ENCODE data around the gene OLFML2B. TPM values are rescaled to one million over a fixed set of nuclear protein-coding genes. Genes with fewer than 3 reads are reported as not detected.

Gene OLFML2B
- polyA plus RNA-seq, 4 donors, result 0.54 to 11.4 (median 1.9) TPM

DNA sequence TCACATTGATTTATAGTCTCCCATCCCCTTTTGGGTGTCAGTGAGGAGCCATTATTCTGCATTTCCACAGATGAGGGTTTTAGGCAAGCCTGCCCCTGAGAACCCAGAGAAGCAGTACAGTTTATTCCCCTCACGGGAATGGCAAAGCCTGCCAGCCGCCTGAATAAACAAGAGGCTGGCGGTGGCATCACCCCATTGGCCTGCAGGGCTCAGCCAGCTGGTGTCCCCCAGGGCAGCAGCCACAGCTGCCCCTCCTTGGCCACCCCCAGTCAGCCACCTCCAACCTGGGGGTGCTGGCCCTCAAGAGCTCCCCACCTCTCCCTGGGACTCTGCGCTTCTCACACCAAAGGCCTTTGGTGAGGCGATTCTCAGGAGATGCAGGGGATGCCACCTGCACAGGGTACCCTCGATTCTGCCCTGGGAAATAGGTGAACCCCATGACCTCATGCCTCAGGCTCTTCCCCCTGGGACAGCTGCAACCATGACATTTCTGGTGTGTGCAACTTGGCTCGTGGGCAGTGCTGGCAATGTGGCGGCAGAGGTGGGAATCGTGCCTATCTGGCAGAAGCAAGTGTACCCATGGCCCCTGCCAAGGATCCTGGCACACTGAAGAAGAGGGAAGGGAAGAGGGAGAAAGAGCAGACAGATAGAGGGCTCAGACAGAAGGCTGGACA lies 14.0 kb downstream of the OLFML2B start:
- DNase-seq (no peak), FAIRE-seq (no peak)
- Histone ChIP-seq H3K9me3 (ENCODE audit: control insufficient read depth in 2 of 2, insufficient read depth in 1 of 2, low read depth in 1 of 2, low read length in 1 of 2) (no peaks in the 10 kb centered on the region), H3K27ac (ENCODE audit: low read depth in 1 of 3, low read length in 2 of 3) (no peak overlapping the region), H3K27me3 (ENCODE audit: control insufficient read depth in 3 of 3, insufficient read depth in 3 of 3, low read length in 3 of 3) (no peaks in the 10 kb centered on the region), H3K4me1 (ENCODE audit: control insufficient read depth in 3 of 3, insufficient read depth in 2 of 3, low read depth in 1 of 3, low read length in 2 of 3) (no peaks in the 10 kb centered on the region), H3K36me3 (ENCODE audit: control insufficient read depth in 3 of 3, insufficient read depth in 2 of 3, low read depth in 1 of 3, low read length in 3 of 3) (peaks cover 0 to 2% (median 0%) of the 10 kb centered on the region in 3 donors), H3K4me3 (ENCODE audit: low read depth in 1 of 3, low read length in 3 of 3) (no peak overlapping the region)
- WGBS, 3 donors, result 63 to 81% (median 64%) methylated on average over 9 of the region's 9 CpGs

DNA sequence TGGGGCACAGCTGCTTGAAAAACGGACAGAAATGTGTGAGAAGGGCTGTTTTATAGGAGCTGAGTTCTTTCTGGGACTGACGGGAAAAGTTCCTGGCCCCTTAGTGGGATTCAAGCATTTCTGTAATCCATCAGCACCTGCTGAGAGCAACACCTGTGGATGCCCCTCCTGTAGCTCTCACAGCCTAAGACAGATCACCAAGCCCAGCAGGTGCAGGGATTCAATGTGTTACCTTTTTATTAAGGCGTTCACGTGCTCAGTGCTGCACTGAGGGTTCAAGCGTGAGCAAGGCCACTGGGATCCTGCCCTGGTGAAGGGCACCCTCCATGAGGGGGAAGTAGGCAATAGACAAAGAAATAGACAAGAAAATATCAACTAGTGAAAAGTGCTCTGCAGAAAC lies 14.9 kb downstream of the OLFML2B start:
- FAIRE-seq, result no peak
- WGBS, 3 donors, result 50 to 75% (median 56%) methylated on average over 5 of the region's 5 CpGs
- H3K27ac ChIP-seq (ENCODE audit: low read depth in 1 of 3, low read length in 2 of 3), result no peak overlapping the region

DNA sequence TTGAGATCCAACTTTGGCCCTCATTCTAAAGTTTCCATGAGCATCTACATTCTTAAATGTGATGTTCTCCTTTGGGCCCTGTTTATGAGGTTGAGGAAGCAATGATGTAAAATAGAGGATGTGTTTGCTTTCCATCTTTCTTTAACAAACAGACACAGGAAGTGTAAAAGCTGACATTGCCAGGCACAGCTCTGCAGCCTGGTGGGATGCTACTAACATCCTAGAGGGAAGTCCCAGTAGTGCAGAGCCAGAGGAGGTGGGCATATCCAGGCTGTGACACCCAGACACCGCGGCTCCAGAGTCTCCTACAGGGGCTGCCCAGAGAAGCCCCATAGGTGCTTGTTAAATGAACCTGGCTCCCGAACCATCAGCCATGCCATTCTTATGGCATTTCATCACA lies 16.2 kb downstream of the OLFML2B start:
- Histone ChIP-seq H3K4me1 (ENCODE audit: control insufficient read depth in 3 of 3, insufficient read depth in 2 of 3, low read depth in 1 of 3, low read length in 2 of 3) (no peaks in the 10 kb centered on the region), H3K9me3 (ENCODE audit: control insufficient read depth in 2 of 2, insufficient read depth in 1 of 2, low read depth in 1 of 2, low read length in 1 of 2) (no peaks in the 10 kb centered on the region), H3K27ac (ENCODE audit: low read depth in 1 of 3, low read length in 2 of 3) (no peak overlapping the region), H3K4me3 (ENCODE audit: low read depth in 1 of 3, low read length in 3 of 3) (no peak overlapping the region), H3K36me3 (ENCODE audit: control insufficient read depth in 3 of 3, insufficient read depth in 2 of 3, low read depth in 1 of 3, low read length in 3 of 3) (peaks cover 0 to 3% (median 0%) of the 10 kb centered on the region in 3 donors), H3K27me3 (ENCODE audit: control insufficient read depth in 3 of 3, insufficient read depth in 3 of 3, low read length in 3 of 3) (no peaks in the 10 kb centered on the region)
- DNase-seq, result no peak
- FAIRE-seq, result no peak
- WGBS, 3 donors, result 90 to 95% (median 93%) methylated on average over 3 of the region's 3 CpGs

More for the DNA sequence above, 14.9 kb downstream of the OLFML2B start:
- peaks cover 0 to 2% (median 0%) of the 10 kb centered on the region in 3 donors for H3K36me3 ChIP-seq (ENCODE audit: control insufficient read depth in 3 of 3, insufficient read depth in 2 of 3, low read depth in 1 of 3, low read length in 3 of 3)
- H3K27me3 ChIP-seq (ENCODE audit: control insufficient read depth in 3 of 3, insufficient read depth in 3 of 3, low read length in 3 of 3), result no peaks in the 10 kb centered on the region
- no peak overlapping the region for H3K4me3 ChIP-seq (ENCODE audit: low read depth in 1 of 3, low read length in 3 of 3)
- no peaks in the 10 kb centered on the region for H3K9me3 ChIP-seq (ENCODE audit: control insufficient read depth in 2 of 2, insufficient read depth in 1 of 2, low read depth in 1 of 2, low read length in 1 of 2)
- H3K4me1 ChIP-seq (ENCODE audit: control insufficient read depth in 3 of 3, insufficient read depth in 2 of 3, low read depth in 1 of 3, low read length in 2 of 3), result no peaks in the 10 kb centered on the region
- no peak for DNase-seq

DNA sequence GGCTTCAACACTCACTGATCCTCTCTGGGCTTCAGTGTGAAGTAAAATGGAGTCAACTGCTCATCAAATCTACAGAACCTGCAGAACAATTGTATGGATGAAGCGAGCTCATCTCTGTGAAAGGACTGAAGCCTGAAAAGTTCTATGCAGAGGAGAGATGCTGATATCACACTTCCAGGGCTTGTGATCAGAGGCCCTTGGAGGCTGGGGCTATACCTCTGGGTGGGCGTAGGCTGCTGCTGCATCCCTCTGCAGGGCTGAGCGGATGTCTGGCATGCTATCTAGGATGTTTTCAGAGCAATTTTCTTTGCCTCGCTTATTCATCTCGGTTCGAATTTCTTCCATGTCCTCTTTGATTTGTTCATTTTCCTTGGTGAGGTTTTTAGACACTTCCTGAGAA lies 17.6 kb downstream of the OLFML2B start:
- 85 to 91% (median 87%) methylated on average over 6 of the region's 6 CpGs for WGBS, 3 donors
- Histone ChIP-seq H3K27me3 (ENCODE audit: control insufficient read depth in 3 of 3, insufficient read depth in 3 of 3, low read length in 3 of 3) (peaks cover 0 to 2% (median 0%) of the 10 kb centered on the region in 3 donors), H3K4me3 (ENCODE audit: low read depth in 1 of 3, low read length in 3 of 3) (no peak overlapping the region), H3K4me1 (ENCODE audit: control insufficient read depth in 3 of 3, insufficient read depth in 2 of 3, low read depth in 1 of 3, low read length in 2 of 3) (no peaks in the 10 kb centered on the region), H3K36me3 (ENCODE audit: control insufficient read depth in 3 of 3, insufficient read depth in 2 of 3, low read depth in 1 of 3, low read length in 3 of 3) (peaks cover 0 to 6% (median 0%) of the 10 kb centered on the region in 3 donors), H3K9me3 (ENCODE audit: control insufficient read depth in 2 of 2, insufficient read depth in 1 of 2, low read depth in 1 of 2, low read length in 1 of 2) (no peaks in the 10 kb centered on the region), H3K27ac (ENCODE audit: low read depth in 1 of 3, low read length in 2 of 3) (no peak overlapping the region)
- DNase-seq, result no peak
- FAIRE-seq, result no peak

DNA sequence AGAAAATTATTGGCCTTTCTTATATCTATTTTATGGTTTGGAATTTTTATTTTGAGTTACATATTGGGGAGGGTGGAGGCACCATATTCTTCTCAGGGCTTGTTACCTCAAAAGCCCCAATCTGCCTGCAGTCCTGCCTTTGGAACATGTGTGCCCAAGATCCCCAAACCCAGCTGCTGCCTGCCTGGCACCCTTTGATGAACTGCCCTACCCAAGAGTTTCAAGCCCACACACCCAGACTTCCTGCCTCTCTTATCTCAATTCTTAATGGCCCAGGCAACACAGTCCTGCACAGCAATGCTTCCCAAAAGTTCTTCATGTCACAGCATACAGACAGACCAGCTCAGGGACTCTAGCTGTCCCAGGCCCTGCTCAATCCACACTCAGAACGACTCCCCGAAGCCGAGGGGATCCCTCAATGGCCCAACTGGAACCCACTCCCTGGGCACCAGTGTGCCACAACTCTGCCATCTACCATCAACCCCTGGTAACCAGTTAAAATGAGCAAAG lies 19.2 kb downstream of the OLFML2B start:
- H3K9me3 ChIP-seq (ENCODE audit: control insufficient read depth in 2 of 2, insufficient read depth in 1 of 2, low read depth in 1 of 2, low read length in 1 of 2), result no peaks in the 10 kb centered on the region
- DNase-seq (no peak), FAIRE-seq (no peak)
- H3K27ac ChIP-seq (ENCODE audit: low read depth in 1 of 3, low read length in 2 of 3), result no peak overlapping the region
- no peak overlapping the region for H3K4me3 ChIP-seq (ENCODE audit: low read depth in 1 of 3, low read length in 3 of 3)
- no peaks in the 10 kb centered on the region for H3K4me1 ChIP-seq (ENCODE audit: control insufficient read depth in 3 of 3, insufficient read depth in 2 of 3, low read depth in 1 of 3, low read length in 2 of 3)
- H3K36me3 ChIP-seq (ENCODE audit: control insufficient read depth in 3 of 3, insufficient read depth in 2 of 3, low read depth in 1 of 3, low read length in 3 of 3), result peaks cover 0 to 6% (median 0%) of the 10 kb centered on the region in 3 donors
- WGBS, 3 donors, result 91 to 100% (median 92%) methylated on average over 3 of the region's 3 CpGs
- peaks cover 0 to 2% (median 0%) of the 10 kb centered on the region in 3 donors for H3K27me3 ChIP-seq (ENCODE audit: control insufficient read depth in 3 of 3, insufficient read depth in 3 of 3, low read length in 3 of 3)

DNA sequence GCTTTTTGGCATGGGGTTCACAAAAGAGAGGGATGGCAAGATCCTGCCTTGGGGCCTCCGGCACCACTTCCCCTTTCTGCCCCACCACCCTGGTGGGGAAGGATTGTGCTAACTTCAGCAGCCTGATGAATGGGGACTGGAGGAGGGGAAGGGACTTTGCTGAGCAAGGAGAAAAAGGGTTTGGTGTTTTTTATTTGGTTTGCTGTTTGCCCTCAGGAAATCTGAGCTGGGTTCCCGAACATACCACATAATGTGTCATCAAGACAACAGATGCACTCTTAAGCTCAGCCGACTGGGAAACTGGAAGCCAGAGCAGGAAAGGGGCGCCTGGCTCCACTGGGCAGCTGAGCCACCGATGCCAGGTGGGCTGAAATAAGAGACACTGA lies 19.8 kb downstream of the OLFML2B start:
- WGBS, 3 donors, result 55 to 60% (median 57%) methylated on average over 5 of the region's 5 CpGs
- Histone ChIP-seq H3K36me3 (ENCODE audit: control insufficient read depth in 3 of 3, insufficient read depth in 2 of 3, low read depth in 1 of 3, low read length in 3 of 3) (peaks cover 0 to 5% (median 0%) of the 10 kb centered on the region in 3 donors), H3K27me3 (ENCODE audit: control insufficient read depth in 3 of 3, insufficient read depth in 3 of 3, low read length in 3 of 3) (peaks cover 0 to 2% (median 0%) of the 10 kb centered on the region in 3 donors), H3K9me3 (ENCODE audit: control insufficient read depth in 2 of 2, insufficient read depth in 1 of 2, low read depth in 1 of 2, low read length in 1 of 2) (no peaks in the 10 kb centered on the region), H3K4me1 (ENCODE audit: control insufficient read depth in 3 of 3, insufficient read depth in 2 of 3, low read depth in 1 of 3, low read length in 2 of 3) (no peaks in the 10 kb centered on the region), H3K27ac (ENCODE audit: low read depth in 1 of 3, low read length in 2 of 3) (no peak overlapping the region), H3K4me3 (ENCODE audit: low read depth in 1 of 3, low read length in 3 of 3) (no peak overlapping the region)
- no peak for DNase-seq
- no peak for FAIRE-seq

DNA sequence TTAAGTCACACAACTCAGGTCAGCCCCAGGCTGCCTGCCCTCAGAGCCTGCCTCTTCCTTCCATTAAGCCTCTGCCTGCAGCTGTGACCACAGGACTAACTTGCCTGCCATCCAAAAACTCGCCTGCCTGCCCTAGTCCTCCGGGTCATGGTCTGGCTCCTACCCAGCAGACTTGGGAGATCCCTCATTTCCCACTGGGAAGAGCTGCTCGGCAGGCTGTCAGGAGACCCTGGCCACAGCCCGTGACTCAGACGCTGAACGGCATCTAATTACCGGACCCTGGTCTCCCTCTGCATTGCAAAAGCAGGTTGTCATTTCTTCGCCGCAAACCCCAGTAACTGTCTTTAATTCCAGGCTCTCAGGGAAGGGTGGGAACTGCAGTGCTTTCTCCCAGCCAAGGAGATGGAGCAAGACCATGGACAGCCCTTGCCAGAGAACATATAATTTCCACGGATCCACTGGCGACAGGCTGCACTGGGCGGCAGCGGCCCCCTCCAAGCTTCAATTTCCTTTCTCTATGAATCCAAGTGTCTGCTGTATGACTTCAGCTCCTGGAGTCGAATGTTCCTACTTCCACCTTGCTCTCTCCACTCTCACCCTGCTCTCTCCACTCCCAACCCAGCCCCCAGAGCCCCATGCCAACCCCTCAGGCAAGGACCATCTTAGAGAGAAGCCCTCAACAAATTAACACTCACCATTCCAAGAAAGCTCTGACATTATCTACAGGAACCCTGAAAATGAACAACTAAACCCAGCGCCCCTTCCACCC lies 20.4 kb downstream of the OLFML2B start:
- Histone ChIP-seq H3K27ac (ENCODE audit: low read depth in 1 of 3, low read length in 2 of 3) (peak overlapping the region in 1 of 3 donors; percentile 4), H3K36me3 (ENCODE audit: control insufficient read depth in 3 of 3, insufficient read depth in 2 of 3, low read depth in 1 of 3, low read length in 3 of 3) (peaks cover 0 to 4% (median 0%) of the 10 kb centered on the region in 3 donors), H3K4me1 (ENCODE audit: control insufficient read depth in 3 of 3, insufficient read depth in 2 of 3, low read depth in 1 of 3, low read length in 2 of 3) (no peaks in the 10 kb centered on the region), H3K9me3 (ENCODE audit: control insufficient read depth in 2 of 2, insufficient read depth in 1 of 2, low read depth in 1 of 2, low read length in 1 of 2) (no peaks in the 10 kb centered on the region), H3K4me3 (ENCODE audit: low read depth in 1 of 3, low read length in 3 of 3) (no peak overlapping the region), H3K27me3 (ENCODE audit: control insufficient read depth in 3 of 3, insufficient read depth in 3 of 3, low read length in 3 of 3) (peaks cover 0 to 2% (median 0%) of the 10 kb centered on the region in 3 donors)
- 73 to 84% (median 77%) methylated on average over 15 of the region's 15 CpGs for WGBS, 3 donors
- FAIRE-seq (no peak), DNase-seq (no peak)

DNA sequence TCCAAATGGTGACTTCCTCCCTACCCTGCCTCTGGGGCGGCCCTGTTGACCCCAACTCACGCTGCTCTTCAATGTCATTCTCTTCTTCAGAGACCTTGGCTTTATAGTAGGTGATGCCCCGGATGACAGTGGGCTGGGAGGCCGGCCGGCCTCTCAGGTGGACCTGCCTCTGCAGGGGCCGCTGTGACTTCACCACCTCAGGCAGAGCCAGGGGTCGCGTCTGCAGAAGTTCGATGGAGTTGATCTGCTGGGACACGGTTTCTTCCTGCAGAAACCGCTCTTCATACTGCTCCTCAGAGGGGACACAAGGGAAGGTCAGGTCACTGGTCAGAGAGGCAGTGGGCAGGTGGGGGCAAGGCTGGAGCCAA lies 23.6 kb downstream of the OLFML2B start:
- no peaks in the 10 kb centered on the region for H3K4me1 ChIP-seq (ENCODE audit: control insufficient read depth in 3 of 3, insufficient read depth in 2 of 3, low read depth in 1 of 3, low read length in 2 of 3)
- H3K36me3 ChIP-seq (ENCODE audit: control insufficient read depth in 3 of 3, insufficient read depth in 2 of 3, low read depth in 1 of 3, low read length in 3 of 3), result peaks cover 0 to 11% (median 0%) of the 10 kb centered on the region in 3 donors
- H3K27me3 ChIP-seq (ENCODE audit: control insufficient read depth in 3 of 3, insufficient read depth in 3 of 3, low read length in 3 of 3), result peaks cover 0 to 2% (median 0%) of the 10 kb centered on the region in 3 donors
- H3K27ac ChIP-seq (ENCODE audit: low read depth in 1 of 3, low read length in 2 of 3), result no peak overlapping the region
- no peak for DNase-seq
- H3K9me3 ChIP-seq (ENCODE audit: control insufficient read depth in 2 of 2, insufficient read depth in 1 of 2, low read depth in 1 of 2, low read length in 1 of 2), result no peaks in the 10 kb centered on the region
- 91 to 94% (median 93%) methylated on average over 11 of the region's 11 CpGs for WGBS, 3 donors
- FAIRE-seq, result no peak
- no peak overlapping the region for H3K4me3 ChIP-seq (ENCODE audit: low read depth in 1 of 3, low read length in 3 of 3)

Data from small intestine (tissue), 7 donors.